Activated T-helper 17 cell treated with anti-CD3 and anti-CD28 coated beads, Interleukin-2, amount 50 U/mL, for 72 hours (primary cell): Measurements from ENCODE around the gene CABLES2. TPM values are rescaled to one million over a fixed set of nuclear protein-coding genes. Genes with fewer than 3 reads are reported as not detected.

Source experiments
- ATAC-seq: fragments of 150-1000 bp; cut with Tn5 transposase; replicated peaks from 2 replicates; pipeline ENCODE4 v1.10.0; 2021; ENCODE audit warnings: mild to moderate bottlenecking, moderate library complexity
- H3K27ac Mint-ChIP-seq: one replicate; pipeline ENCODE4 v1.8.0; 2022; ENCODE audit warnings: mixed read lengths
- H3K27me3 Mint-ChIP-seq: one replicate; pipeline ENCODE4 v1.8.0; 2022; ENCODE audit warnings: mixed read lengths
- H3K36me3 Mint-ChIP-seq: one replicate; pipeline ENCODE4 v1.8.0; 2022; ENCODE audit warnings: low read depth, mild to moderate bottlenecking, mixed read lengths
- H3K4me1 Mint-ChIP-seq: one replicate; pipeline ENCODE4 v1.8.0; 2022; ENCODE audit warnings: mixed read lengths
- H3K4me3 Mint-ChIP-seq: one replicate; pipeline ENCODE4 v1.8.0; 2022; ENCODE audit warnings: mild to moderate bottlenecking, mixed read lengths
- H3K9me3 Mint-ChIP-seq: one replicate; pipeline ENCODE4 v1.8.0; 2022; ENCODE audit warnings: mixed read lengths
- total RNA-seq, 2 donors: library from RNA; stranded (reverse); gene quantifications; one replicate each; pipeline ENCODE4 v1.2.3, GENCODE V29; 2022

Gene CABLES2
- total RNA-seq, 2 donors from 2014 or later, result 6.8 to 6.9 TPM

GRCh38 chr20:62356589-62357186 lies 50.4 kb downstream of the CABLES2 start:
- no peaks in the 10 kb centered on the region for H3K36me3 Mint-ChIP-seq
- ATAC-seq, result no peak
- H3K4me1 Mint-ChIP-seq, result no peaks in the 10 kb centered on the region
- H3K27ac Mint-ChIP-seq, result no peak overlapping the region
- H3K9me3 Mint-ChIP-seq, result no peaks in the 10 kb centered on the region
- no peak overlapping the region for H3K4me3 Mint-ChIP-seq
- H3K27me3 Mint-ChIP-seq, result no peaks in the 10 kb centered on the region

DNA sequence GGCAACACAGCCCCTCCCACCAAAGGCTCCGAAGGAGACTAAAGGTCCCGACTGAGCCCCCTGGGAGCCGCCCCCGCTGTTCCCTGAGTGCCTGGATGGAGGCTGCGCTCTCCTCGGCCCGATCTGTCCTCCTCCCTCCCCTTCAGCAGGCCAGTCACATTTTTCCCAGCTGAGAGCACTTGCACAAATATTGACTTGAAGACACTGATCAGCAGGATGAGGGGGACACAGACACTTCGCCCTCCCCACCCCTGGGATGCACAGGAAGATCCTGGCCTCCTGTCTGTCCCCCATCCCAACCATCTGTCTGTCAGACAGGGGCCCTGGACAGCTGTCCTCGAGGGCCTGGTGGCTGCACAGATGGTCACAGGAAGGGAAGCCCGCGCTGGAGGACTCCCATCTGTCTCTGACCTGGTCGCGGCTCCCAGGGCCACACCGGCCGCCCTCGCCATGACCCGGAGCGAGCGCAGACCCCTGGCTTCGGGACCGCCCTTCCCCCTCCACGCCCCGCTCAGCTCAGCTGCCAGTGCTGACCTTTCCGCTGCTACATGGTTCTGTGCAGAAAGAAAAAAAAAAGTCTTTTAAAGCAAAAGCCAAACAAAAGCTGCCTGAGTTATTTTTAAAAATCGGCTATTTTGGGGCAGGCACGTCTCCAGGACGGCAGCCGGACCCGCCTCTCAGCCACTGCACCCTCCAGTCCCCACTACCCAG lies 51.1 kb downstream of the CABLES2 start:
- no peak for ATAC-seq
- no peak overlapping the region for H3K27ac Mint-ChIP-seq
- no peaks in the 10 kb centered on the region for H3K36me3 Mint-ChIP-seq
- H3K4me3 Mint-ChIP-seq, result no peak overlapping the region
- no peaks in the 10 kb centered on the region for H3K4me1 Mint-ChIP-seq
- no peaks in the 10 kb centered on the region for H3K27me3 Mint-ChIP-seq
- no peaks in the 10 kb centered on the region for H3K9me3 Mint-ChIP-seq

- H3K36me3 Mint-ChIP-seq, result no peaks in the 10 kb centered on the region
- no peaks in the 10 kb centered on the region for H3K4me1 Mint-ChIP-seq
- ATAC-seq, result no peak
- no peaks in the 10 kb centered on the region for H3K27me3 Mint-ChIP-seq
- H3K4me3 Mint-ChIP-seq, result no peak overlapping the region
- no peak overlapping the region for H3K27ac Mint-ChIP-seq
- no peaks in the 10 kb centered on the region for H3K9me3 Mint-ChIP-seq
Observed at GRCh38 chr20:62355516-62355877, 51.6 kb downstream of the CABLES2 start.

DNA sequence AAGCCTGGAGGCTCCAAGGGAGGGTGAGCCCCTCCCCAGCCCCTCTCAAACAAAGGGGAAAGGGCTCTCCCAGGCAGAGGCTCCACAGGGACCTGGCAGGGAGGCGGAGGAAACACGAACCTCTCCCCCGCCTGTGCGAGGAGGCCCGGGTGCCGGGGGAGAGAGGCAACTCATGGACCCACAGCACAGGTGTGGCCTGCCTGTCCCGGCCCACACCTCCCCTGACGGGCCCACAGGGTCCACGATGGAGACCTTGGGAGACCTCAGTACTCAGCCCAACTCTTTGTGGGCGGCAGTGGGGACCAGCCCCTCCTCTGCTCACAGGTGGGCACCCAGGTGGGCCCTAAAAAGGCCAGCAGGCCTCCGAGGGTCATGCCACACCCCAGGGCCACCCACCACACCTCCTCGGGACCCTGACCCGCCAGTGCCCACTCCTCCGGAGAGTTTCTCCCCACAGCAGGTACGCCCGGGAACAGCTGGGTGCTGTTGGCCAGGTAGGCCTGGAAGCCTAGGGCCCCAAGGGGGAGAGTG lies 52.2 kb downstream of the CABLES2 start:
- Mint-ChIP-seq H3K36me3 (no peaks in the 10 kb centered on the region), H3K4me3 (no peak overlapping the region), H3K27ac (no peak overlapping the region), H3K9me3 (no peaks in the 10 kb centered on the region), H3K27me3 (no peaks in the 10 kb centered on the region), H3K4me1 (no peaks in the 10 kb centered on the region)
- no peak for ATAC-seq

GRCh38 chr20:62354031-62354808 lies 52.9 kb downstream of the CABLES2 start:
- Mint-ChIP-seq H3K4me1 (no peaks in the 10 kb centered on the region), H3K27ac (no peak overlapping the region), H3K27me3 (no peaks in the 10 kb centered on the region), H3K4me3 (no peak overlapping the region), H3K36me3 (no peaks in the 10 kb centered on the region), H3K9me3 (no peaks in the 10 kb centered on the region)
- ATAC-seq, result no peak

GRCh38 chr20:62353289-62354030 lies 53.6 kb downstream of the CABLES2 start:
- H3K27me3 Mint-ChIP-seq, result no peaks in the 10 kb centered on the region
- no peaks in the 10 kb centered on the region for H3K4me1 Mint-ChIP-seq
- H3K4me3 Mint-ChIP-seq, result no peak overlapping the region
- no peak overlapping the region for H3K27ac Mint-ChIP-seq
- ATAC-seq, result no peak
- H3K9me3 Mint-ChIP-seq, result peaks cover 4% of the 10 kb centered on the region
- no peaks in the 10 kb centered on the region for H3K36me3 Mint-ChIP-seq

DNA sequence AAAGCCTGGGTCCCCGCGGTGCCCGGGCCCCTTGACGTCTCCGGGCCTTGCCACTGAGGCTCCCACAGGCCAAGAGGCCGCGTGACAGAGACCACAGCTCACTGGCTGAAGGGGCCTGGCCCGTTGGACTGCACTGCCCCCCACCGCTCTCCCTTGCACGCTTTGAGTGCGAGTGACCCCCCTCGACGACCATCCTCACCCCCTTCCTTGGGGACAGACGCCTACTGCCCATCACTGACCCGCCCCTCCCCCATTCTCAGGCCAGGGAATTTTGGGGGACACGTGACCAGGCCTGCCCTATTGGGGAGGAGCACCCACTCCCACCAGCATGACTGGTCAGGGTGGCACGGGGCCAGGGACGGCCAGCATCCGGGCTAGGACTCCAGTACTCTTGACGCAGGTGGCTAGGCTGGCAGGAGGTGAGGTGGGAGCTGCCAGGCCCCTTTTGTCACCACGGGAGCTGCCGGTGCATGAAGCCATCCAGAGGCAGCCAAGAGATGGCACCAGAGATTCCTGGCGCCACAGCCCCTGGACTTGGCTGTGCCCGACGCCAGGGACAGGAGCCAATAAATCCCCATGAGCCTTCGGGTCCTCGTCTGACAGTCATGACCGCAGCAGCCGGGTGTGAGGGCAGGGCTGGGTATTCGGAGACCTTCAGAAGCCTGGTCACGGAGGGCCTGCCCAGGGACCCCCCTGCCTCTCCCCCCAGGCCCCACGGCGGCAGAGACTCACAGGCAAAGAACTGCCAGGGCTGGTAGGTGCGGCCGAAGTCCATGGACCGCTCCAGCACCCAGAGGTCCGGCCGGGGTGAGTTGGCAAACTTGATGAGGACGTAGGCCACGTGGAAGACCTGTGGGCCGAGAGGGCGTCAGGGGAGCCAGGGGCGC lies 54.4 kb downstream of the CABLES2 start:
- Mint-ChIP-seq H3K9me3 (peaks cover 4% of the 10 kb centered on the region), H3K4me3 (no peak overlapping the region), H3K36me3 (no peaks in the 10 kb centered on the region), H3K27ac (no peak overlapping the region), H3K27me3 (no peaks in the 10 kb centered on the region), H3K4me1 (no peaks in the 10 kb centered on the region)
- no peak for ATAC-seq

GRCh38 chr20:62351469-62352401 lies 55.4 kb downstream of the CABLES2 start:
- Mint-ChIP-seq H3K27me3 (no peaks in the 10 kb centered on the region), H3K27ac (no peak overlapping the region), H3K36me3 (no peaks in the 10 kb centered on the region), H3K4me3 (no peak overlapping the region), H3K9me3 (peaks cover 4% of the 10 kb centered on the region), H3K4me1 (no peaks in the 10 kb centered on the region)
- no peak for ATAC-seq

DNA sequence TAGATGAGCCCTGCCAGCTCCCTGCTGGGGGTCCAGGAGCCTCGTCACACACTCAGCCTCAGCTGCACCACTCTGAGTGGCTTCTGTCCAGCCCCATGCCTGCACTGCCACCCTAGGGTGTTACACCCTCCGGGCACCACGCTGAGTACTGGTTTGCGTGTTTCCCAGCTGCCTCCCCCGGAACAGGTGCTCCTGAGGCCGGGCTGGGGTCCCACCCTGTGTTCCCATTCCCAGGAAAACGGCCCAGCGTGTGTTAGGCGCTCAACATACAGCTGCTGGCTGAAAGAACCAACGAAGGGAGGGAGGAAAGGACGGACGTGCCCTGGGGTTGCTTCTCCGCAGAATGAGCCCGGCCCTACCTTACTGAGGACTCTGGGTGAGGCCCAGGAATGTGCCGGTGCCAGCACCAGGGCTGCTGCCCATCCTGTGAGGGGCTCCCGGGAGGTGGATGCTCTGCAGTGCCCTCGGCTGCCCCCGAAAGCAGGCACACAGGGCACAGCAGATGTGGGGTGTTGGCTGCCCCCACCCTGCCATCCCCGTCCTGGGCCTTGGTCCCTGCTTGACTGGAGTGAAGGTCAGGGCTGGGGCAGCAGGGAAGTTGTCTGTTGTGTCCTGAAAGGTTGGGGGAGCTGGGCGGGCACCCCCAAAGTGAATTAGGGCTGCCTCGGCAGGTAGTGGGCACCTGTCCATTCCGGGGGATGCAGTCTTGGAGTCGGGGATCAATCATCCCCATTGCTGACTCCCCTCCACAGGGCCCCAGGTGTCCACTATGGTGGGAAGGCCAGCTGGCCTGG lies 56.3 kb downstream of the CABLES2 start:
- peaks cover 4% of the 10 kb centered on the region for H3K9me3 Mint-ChIP-seq
- H3K27ac Mint-ChIP-seq, result no peak overlapping the region
- no peaks in the 10 kb centered on the region for H3K27me3 Mint-ChIP-seq
- H3K36me3 Mint-ChIP-seq, result no peaks in the 10 kb centered on the region
- ATAC-seq, result no peak
- no peaks in the 10 kb centered on the region for H3K4me1 Mint-ChIP-seq
- no peak overlapping the region for H3K4me3 Mint-ChIP-seq

GRCh38 chr20:62350098-62350628 lies 56.9 kb downstream of the CABLES2 start:
- H3K9me3 Mint-ChIP-seq, result peaks cover 4% of the 10 kb centered on the region
- no peaks in the 10 kb centered on the region for H3K27me3 Mint-ChIP-seq
- no peaks in the 10 kb centered on the region for H3K36me3 Mint-ChIP-seq
- ATAC-seq, result no peak
- no peak overlapping the region for H3K4me3 Mint-ChIP-seq
- H3K4me1 Mint-ChIP-seq, result no peaks in the 10 kb centered on the region
- no peak overlapping the region for H3K27ac Mint-ChIP-seq

DNA sequence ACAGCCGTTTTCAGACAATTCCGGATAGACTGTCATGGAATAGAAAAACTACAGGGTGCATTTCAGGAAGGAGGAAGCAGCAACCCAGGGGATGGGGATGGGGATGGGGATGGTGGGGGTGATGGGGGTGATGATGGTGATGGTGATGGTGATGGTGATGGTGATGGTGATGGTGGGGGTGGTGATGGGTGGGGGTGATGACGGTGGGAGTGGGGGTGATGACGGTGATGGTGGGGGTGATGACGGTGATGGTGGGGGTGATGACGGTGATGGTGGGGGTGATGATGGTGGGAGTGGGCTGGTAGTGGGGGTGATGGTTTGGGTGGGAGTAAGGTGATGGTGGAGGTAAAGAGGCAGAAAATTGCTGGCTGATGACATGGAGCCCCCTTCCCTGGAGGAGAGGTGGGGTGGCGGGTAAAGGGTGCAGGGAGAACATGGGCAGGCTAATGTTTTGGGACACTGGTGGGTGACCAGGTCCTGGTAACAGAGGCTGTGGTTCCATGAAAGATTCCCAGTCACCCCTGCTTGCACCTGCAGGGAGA lies 57.5 kb downstream of the CABLES2 start:
- no peaks in the 10 kb centered on the region for H3K4me1 Mint-ChIP-seq
- peaks cover 4% of the 10 kb centered on the region for H3K9me3 Mint-ChIP-seq

GRCh38 chr20:62348604-62349003 lies 58.5 kb downstream of the CABLES2 start:
- no peaks in the 10 kb centered on the region for H3K36me3 Mint-ChIP-seq
- no peaks in the 10 kb centered on the region for H3K4me1 Mint-ChIP-seq
- ATAC-seq, result no peak
- peaks cover 4% of the 10 kb centered on the region for H3K9me3 Mint-ChIP-seq
- H3K27me3 Mint-ChIP-seq, result no peaks in the 10 kb centered on the region
- H3K27ac Mint-ChIP-seq, result no peak overlapping the region
- no peak overlapping the region for H3K4me3 Mint-ChIP-seq

More for the DNA sequence above, 57.5 kb downstream of the CABLES2 start:
- H3K4me3 Mint-ChIP-seq, result no peak overlapping the region
- no peak for ATAC-seq
- no peaks in the 10 kb centered on the region for H3K27me3 Mint-ChIP-seq
- H3K36me3 Mint-ChIP-seq, result no peaks in the 10 kb centered on the region
- no peak overlapping the region for H3K27ac Mint-ChIP-seq
